A673 (cell line): ENCODE measurements around the gene NXPH2.

Experiments used
- EZH2 ChIP-seq: fragments of 200-600 bp; sonication (generic); IDR thresholded peaks from 2 replicates; pipeline ENCODE4 v1.6.1; 2017; ENCODE audit warnings: borderline replicate concordance, low read depth, mild to moderate bottlenecking, mixed read lengths, antibody characterized with exemption, low read length; ENCODE audit not compliant: poor library complexity, severe bottlenecking
- TF ChIP-seq, protein P1 (sequence below): fragments of 300-800, 200-600 bp; sonication (generic); conservative IDR thresholded peaks from 2 replicates; pipeline ENCODE4 v1.5.1; 2017; ENCODE audit warnings: low read depth, mild to moderate bottlenecking, antibody characterized with exemption, low read length, moderate library complexity, mixed read lengths

DNA sequence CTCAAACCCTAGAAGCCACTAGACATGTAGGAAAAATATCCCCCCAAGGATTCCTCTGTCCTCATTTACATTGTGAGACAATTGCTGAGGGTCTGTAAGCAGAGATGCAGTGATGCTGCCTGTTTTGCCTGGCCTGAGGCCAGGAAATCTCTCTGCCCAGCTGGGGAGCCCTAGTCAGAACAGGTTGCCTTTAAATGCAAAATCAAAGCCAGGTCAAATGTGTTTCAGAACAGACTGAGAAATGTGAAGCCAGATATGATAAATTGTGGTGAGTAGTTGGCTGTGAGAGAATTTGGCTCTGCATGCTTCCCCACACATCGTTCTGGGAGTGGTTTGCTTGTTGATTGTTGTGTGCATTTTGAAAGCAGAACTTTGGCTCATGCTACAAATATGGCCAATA lies 38.4 kb upstream of the NXPH2 start:
- TF ChIP-seq, protein P1, sequence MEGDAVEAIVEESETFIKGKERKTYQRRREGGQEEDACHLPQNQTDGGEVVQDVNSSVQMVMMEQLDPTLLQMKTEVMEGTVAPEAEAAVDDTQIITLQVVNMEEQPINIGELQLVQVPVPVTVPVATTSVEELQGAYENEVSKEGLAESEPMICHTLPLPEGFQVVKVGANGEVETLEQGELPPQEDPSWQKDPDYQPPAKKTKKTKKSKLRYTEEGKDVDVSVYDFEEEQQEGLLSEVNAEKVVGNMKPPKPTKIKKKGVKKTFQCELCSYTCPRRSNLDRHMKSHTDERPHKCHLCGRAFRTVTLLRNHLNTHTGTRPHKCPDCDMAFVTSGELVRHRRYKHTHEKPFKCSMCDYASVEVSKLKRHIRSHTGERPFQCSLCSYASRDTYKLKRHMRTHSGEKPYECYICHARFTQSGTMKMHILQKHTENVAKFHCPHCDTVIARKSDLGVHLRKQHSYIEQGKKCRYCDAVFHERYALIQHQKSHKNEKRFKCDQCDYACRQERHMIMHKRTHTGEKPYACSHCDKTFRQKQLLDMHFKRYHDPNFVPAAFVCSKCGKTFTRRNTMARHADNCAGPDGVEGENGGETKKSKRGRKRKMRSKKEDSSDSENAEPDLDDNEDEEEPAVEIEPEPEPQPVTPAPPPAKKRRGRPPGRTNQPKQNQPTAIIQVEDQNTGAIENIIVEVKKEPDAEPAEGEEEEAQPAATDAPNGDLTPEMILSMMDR = no peak
- no peak for TF ChIP-seq EZH2
